HL-60 (cell line): ENCODE data around the gene RAB17.

ENCODE experiments used
- REST ChIP-seq: IDR thresholded peaks from 2 replicates; pipeline ENCODE4 v1.6.1; 2012; ENCODE audit warnings: low read depth; ENCODE audit not compliant: insufficient replicate concordance
- TF ChIP-seq, protein P1 (sequence below): IDR thresholded peaks from one replicate; pipeline ENCODE4 v1.5.1; 2011; ENCODE audit warnings: low read length, control low read depth, inconsistent platforms; ENCODE audit not compliant: insufficient read depth

- TF ChIP-seq, protein P1, sequence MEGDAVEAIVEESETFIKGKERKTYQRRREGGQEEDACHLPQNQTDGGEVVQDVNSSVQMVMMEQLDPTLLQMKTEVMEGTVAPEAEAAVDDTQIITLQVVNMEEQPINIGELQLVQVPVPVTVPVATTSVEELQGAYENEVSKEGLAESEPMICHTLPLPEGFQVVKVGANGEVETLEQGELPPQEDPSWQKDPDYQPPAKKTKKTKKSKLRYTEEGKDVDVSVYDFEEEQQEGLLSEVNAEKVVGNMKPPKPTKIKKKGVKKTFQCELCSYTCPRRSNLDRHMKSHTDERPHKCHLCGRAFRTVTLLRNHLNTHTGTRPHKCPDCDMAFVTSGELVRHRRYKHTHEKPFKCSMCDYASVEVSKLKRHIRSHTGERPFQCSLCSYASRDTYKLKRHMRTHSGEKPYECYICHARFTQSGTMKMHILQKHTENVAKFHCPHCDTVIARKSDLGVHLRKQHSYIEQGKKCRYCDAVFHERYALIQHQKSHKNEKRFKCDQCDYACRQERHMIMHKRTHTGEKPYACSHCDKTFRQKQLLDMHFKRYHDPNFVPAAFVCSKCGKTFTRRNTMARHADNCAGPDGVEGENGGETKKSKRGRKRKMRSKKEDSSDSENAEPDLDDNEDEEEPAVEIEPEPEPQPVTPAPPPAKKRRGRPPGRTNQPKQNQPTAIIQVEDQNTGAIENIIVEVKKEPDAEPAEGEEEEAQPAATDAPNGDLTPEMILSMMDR = no peak
- TF ChIP-seq REST = no peak
Observed at GRCh38 chr2:237603718-237604362, 13.3 kb upstream of the RAB17 start.
